GM19395 (cell line): ENCODE data around the gene NR1H3.

Experiments used
- ATAC-seq: cut with Tn5 transposase; IDR thresholded peaks from one replicate; pipeline ENCODE4 v1.9.1; 2021; ENCODE audit warnings: mild to moderate bottlenecking, moderate library complexity; ENCODE audit not compliant: unreplicated experiment

Gene NR1H3

GRCh38 chr11:47269002-47269828, 11.4 kb downstream of the NR1H3 start:
- peak; percentile 54 for ATAC-seq

- ATAC-seq: peak; percentile 71
Measured at GRCh38 chr11:47269829-47270305, 12.1 kb downstream of the NR1H3 start, which contains the start of gene MADD. Gene MADD, plus strand, starts transcription at chr11:47270133.

DNA sequence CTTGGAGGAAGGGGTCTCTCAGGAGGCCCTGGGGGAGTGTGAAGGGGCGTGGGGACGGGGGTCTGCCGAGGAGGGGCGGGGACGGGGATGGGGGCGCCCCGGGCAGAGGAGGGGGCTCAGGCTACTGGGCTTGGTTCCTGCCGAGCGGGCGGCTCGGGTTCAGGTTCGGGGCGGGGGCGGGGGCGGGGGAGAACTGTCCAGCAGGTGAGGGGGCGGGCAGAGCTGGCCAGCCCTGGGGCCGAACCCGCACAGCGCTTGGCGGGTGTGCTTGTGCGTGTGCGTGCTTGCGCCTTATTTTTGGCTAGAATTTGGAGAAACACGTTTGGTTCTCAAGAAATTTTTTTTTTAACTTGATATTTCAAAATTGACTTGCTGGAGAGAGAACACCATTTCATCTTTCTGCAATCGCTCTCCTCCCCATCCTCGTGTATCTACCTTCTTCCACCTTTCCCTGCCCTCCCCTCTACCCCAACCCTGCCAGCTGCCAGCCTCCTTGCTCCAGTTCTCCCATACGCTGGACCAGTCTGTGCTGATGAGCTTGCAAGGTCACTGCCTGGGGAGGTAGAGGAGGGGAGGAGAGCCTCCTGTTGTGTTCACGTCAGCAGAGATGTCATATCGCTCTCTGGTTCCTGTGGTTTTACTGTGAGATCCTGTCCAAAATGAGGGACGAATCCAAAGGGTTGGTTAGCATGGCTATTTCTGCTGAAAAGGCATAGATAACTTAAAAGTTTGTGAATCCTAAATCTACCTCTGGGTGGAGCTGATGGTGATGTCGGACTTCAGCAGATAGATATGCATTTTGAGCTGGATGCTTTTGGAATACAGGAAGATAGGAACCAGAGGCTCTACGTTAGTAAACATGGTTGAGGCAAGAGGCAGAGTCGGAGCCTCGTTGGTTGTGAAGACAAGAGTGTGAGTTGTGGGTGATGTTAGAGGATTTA, 12.8 kb downstream of the NR1H3 start:
- ATAC-seq: no peak

DNA sequence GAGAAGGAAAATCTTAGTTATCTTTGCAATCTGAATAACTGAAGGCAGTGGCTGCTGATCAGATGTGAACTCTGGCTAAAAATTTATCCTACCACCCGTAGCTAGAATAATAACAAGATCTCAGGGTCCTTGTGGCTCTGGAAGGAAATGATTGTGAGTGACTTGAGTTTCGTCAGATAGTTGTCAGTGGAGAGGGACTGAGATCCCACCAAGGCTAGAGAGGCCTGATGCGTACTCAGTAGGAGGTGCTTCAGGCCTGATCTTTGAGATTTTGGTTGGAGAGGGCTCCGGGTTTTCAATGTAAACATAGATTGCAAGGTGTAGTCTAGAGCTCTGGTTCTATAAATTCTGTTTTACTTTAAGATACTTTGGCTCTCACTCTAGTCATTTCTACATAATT, 13.5 kb downstream of the NR1H3 start:
- ATAC-seq: no peak

- ATAC-seq: no peak
Measured at GRCh38 chr11:47271961-47272661, 14.3 kb downstream of the NR1H3 start.

GRCh38 chr11:47272706-47273105, 14.9 kb downstream of the NR1H3 start:
- no peak for ATAC-seq

GRCh38 chr11:47274495-47275235, 16.9 kb downstream of the NR1H3 start:
- no peak for ATAC-seq

DNA sequence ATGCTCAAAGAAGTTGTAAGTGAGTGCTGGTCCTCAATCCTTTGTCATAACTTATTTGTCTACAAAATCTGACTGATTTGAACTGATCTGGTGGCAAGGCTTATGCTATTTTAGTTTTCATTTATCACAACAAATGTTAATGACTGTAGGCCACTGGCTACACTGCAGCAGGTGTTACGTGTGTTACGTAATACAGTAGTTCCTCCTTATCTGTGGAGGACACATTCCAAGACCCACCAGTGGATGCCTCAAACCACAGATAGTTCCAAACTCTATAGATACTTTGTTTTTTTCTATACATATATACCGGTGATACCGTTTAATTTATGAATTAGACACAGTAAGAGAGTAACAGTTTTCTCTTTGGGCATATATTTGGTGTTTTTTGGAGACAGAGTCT, 19.1 kb downstream of the NR1H3 start:
- no peak for ATAC-seq

DNA sequence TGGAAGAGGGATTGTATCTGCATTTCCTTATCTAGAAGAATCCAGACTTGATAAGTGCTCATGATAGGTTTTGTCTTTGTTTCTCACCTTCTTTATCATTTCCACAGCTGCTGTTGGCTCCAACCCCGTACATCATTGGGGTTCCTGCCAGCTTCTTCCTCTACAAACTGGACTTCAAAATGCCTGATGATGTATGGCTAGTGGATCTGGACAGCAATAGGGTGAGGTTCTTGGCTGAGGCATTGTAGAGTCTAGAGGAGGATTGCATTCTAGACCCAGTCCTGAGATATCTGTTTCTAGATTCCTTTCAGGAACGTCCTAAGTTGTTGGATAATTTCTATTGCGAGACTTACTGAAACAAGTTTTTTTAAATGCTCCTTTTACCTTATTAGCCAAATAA, 20.3 kb downstream of the NR1H3 start:
- no peak for ATAC-seq

GRCh38 chr11:47278769-47279168, 21.0 kb downstream of the NR1H3 start:
- no peak for ATAC-seq

DNA sequence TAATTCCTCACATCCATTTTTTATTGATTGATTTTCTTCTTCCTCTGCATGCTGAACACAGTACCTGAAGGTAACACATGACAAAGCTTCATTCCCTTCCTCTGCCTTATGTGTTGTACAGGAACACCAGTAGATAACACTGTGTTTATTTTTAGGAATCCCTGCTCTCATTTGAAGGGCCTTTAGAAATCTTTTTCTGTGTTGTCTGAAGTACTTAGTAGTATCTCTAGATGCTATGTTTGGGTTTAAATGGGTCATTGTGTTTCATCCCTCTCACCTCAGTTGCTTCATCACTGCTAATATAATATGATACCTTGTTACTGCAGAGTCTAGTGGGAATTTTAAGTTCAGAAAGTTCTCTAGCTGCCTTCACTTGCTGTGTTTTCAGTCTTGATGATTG, 22.3 kb downstream of the NR1H3 start:
- no peak for ATAC-seq

GRCh38 chr11:47280860-47281259, 23.1 kb downstream of the NR1H3 start:
- ATAC-seq: no peak

DNA sequence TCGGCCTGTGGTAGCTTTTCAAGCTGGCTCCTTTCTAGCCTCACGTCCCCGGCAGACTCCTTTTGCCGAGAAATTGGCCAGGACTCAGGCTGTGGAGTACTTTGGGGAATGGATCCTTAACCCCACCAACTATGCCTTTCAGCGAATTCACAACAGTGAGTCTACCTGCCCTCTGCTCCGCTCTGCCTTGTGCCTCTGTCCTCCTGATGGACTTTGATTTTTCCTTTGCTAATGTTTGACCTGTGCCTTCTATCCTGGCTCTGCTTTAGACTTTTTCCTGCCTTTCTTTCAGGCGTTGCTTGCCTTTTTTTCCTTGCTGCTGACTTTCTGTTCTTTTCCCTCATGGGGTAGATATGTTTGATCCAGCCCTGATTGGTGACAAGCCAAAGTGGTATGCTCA, 24.7 kb downstream of the NR1H3 start:
- no peak for ATAC-seq

DNA sequence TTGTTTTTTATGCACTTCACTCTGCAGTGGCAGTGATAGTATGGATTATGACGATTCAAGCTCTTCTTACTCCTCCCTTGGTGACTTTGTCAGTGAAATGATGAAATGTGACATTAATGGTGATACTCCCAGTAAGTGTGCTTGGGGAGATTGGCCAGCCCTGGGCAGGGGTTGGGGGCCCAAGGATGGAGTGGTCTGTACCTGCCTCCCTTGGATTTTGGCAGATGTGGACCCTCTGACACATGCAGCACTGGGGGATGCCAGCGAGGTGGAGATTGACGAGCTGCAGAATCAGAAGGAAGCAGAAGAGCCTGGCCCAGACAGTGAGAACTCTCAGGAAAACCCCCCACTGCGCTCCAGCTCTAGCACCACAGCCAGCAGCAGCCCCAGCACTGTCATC, 26.4 kb downstream of the NR1H3 start:
- no peak for ATAC-seq

- ATAC-seq: no peak
Measured at GRCh38 chr11:47285969-47286770, 28.4 kb downstream of the NR1H3 start.

GRCh38 chr11:47288066-47288465, 30.3 kb downstream of the NR1H3 start:
- ATAC-seq: no peak

DNA sequence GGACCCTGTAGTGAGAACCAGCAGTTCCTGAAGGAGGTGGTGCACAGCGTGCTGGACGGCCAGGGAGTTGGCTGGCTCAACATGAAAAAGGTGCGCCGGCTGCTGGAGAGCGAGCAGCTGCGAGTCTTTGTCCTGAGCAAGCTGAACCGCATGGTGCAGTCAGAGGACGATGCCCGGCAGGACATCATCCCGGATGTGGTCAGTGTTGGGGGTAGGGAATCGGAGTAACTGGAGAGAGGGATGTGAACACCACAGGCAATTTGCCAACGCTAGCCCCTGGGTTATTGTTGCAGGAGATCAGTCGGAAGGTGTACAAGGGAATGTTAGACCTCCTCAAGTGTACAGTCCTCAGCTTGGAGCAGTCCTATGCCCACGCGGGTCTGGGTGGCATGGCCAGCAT, 32.1 kb downstream of the NR1H3 start:
- ATAC-seq: no peak

GRCh38 chr11:47295385-47295784, 37.6 kb downstream of the NR1H3 start:
- no peak for ATAC-seq

DNA sequence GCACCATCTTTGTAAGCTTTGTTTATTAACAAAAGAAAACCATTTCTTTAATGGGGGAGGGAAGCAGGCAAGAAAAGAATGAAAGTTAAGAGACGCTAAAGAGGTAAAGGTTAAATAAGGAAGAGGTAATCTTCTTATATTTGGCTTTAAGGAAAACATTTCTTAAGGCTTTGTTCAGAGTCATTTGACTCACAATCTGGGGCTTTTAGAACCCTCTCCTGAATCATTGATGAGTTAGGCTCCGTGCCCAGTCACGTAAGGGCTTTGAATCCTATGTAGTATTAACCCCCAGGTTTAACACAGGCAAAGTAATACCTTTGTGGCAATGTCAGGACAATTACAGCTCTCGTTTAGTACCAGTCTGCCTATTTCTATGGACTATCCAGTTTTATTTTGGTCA, 38.2 kb downstream of the NR1H3 start:
- ATAC-seq: no peak

- ATAC-seq: no peak
Measured at GRCh38 chr11:47299078-47299477, 41.3 kb downstream of the NR1H3 start.
